PC-3 (cell line): Measurements from ENCODE around the gene ARHGAP28. TPM values are rescaled to one million over a fixed set of nuclear protein-coding genes. Genes with fewer than 3 reads are reported as not detected.

Source experiments
- ATAC-seq: fragments of 200-7000 bp; cut with Tn5 transposase; 2 replicates; pipeline ENCODE4 v1.9.1; 2020; ENCODE audit warnings: mild to moderate bottlenecking, moderate library complexity
- BruUV-seq: library from RNA; stranded (reverse); fragments of 400-500 nt; replicated peaks from 2 replicates; lab custom pipeline; 2021; lab: Mats Ljungman, UMichigan
- CTCF ChIA-PET: fragments of 300-600 bp; sonication (Branson Sonifier 250); formaldehyde crosslinking; loops from one replicate; lab custom pipeline; 2022; ENCODE audit warnings: antibody characterized with exemption; lab: Charles Lee
- POLR2A ChIA-PET: fragments of 300-600 bp; sonication (Branson Sonifier 250); formaldehyde crosslinking; loops from one replicate; lab custom pipeline; 2022; ENCODE audit warnings: antibody characterized with exemption; ENCODE audit not compliant: unreplicated experiment; lab: Charles Lee
- DNase-seq: peaks from one replicate; pipeline ENCODE4 v3.0.0-alpha.2; 2015
- H2AFZ ChIP-seq: fragments of 300-600 bp; sonication (generic); 2 replicates; pipeline ENCODE4 v1.6.0; 2016; ENCODE audit warnings: antibody characterized with exemption, low read length
- H3F3A ChIP-seq: fragments of 300-600 bp; sonication (generic); one replicate; pipeline ENCODE4 v1.6.0; 2017; ENCODE audit warnings: antibody characterized with exemption, low read length, control low read depth, mild to moderate bottlenecking; ENCODE audit not compliant: unreplicated experiment
- H3K27ac ChIP-seq: fragments of 300-600 bp; sonication (generic); 2 replicates; pipeline ENCODE4 v1.5.1; 2016; ENCODE audit warnings: mild to moderate bottlenecking, low read length
- H3K27me3 ChIP-seq: fragments of 300-600 bp; sonication (generic); 2 replicates; pipeline ENCODE4 v1.6.1; 2016; ENCODE audit warnings: low read length, mixed read lengths
- H3K36me3 ChIP-seq: fragments of 300-600 bp; sonication (generic); 2 replicates; pipeline ENCODE4 v1.6.1; 2016; ENCODE audit warnings: low read depth, mixed run types, low read length, mixed read lengths
- H3K4me1 ChIP-seq: fragments of 300-600 bp; sonication (generic); 2 replicates; pipeline ENCODE4 v1.5.1; 2016; ENCODE audit warnings: low read length; ENCODE audit not compliant: insufficient read depth
- H3K4me2 ChIP-seq: fragments of 300-600 bp; sonication (generic); 2 replicates; pipeline ENCODE4 v1.6.0; 2016; ENCODE audit warnings: low read length
- H3K4me3 ChIP-seq: fragments of 300-600 bp; sonication (generic); 2 replicates; pipeline ENCODE4 v1.5.1; 2016; ENCODE audit warnings: mild to moderate bottlenecking, low read length, mixed read lengths
- H3K79me2 ChIP-seq: fragments of 300-600 bp; sonication (generic); 2 replicates; pipeline ENCODE4 v1.6.1; 2017; ENCODE audit warnings: low read length, mixed read lengths
- H3K9ac ChIP-seq: fragments of 300-600 bp; sonication (generic); 2 replicates; pipeline ENCODE4 v1.6.0; 2016; ENCODE audit warnings: mild to moderate bottlenecking, low read length
- H3K9me2 ChIP-seq: fragments of 300-600 bp; sonication (generic); replicated peaks from 2 replicates; pipeline ENCODE4 v1.6.1; 2016; ENCODE audit warnings: mixed run types, low read length, mixed read lengths
- H3K9me3 ChIP-seq: fragments of 300-600 bp; sonication (generic); 2 replicates; pipeline ENCODE4 v1.6.1; 2016; ENCODE audit warnings: low read length, mixed read lengths
- H4K20me1 ChIP-seq: fragments of 300-600 bp; sonication (generic); 2 replicates; pipeline ENCODE4 v1.6.1; 2016; ENCODE audit warnings: low read length, mixed read lengths
- EZH2 ChIP-seq: fragments of 300-600 bp; sonication (generic); IDR thresholded peaks from one replicate; pipeline ENCODE4 v1.6.1; 2017; ENCODE audit warnings: antibody characterized with exemption, mild to moderate bottlenecking, low read length; ENCODE audit not compliant: unreplicated experiment
- EZH2phosphoT487 ChIP-seq: fragments of 300-600 bp; sonication (generic); IDR thresholded peaks from 2 replicates; pipeline ENCODE4 v1.6.1; 2018; ENCODE audit warnings: mild to moderate bottlenecking, antibody characterized with exemption, low read length, borderline replicate concordance
- intact Hi-C: fragments of 100-400 bp; cut with micrococcal nuclease; formaldehyde crosslinking; loops from 2 replicates; pipeline ENCODE4 v1.9.0; 2023
- total RNA-seq: library from RNA; depleted of rRNA; stranded (reverse); fragments of >200 nt; gene quantifications from 2 replicates; pipeline ENCODE4 v1.2.3, GENCODE V29; 2014
- TF ChIP-seq, protein P1 (sequence below): fragments of 300-600 bp; sonication (generic); conservative IDR thresholded peaks from 2 replicates; pipeline ENCODE4 v1.5.1; 2017; ENCODE audit warnings: antibody characterized with exemption, low read depth, mild to moderate bottlenecking, low read length

ARHGAP28 gene
- total RNA-seq, 1 experiment from 2014 or later, result 10.0 TPM

- no peaks in the 10 kb centered on the region for H3K79me2 ChIP-seq
- no peaks in the 10 kb centered on the region for H3K4me1 ChIP-seq
- intact Hi-C loops, result no loop called here
- ChIA-PET POLR2A (no interaction called here), CTCF (no interaction called here)
- H3K36me3 ChIP-seq, result no peaks in the 10 kb centered on the region
- peaks cover 52% of the 10 kb centered on the region for H3K27me3 ChIP-seq
- H3K4me2 ChIP-seq, result no peak overlapping the region
- H3K9me2 ChIP-seq, result no peaks in the 10 kb centered on the region
- no peaks in the 10 kb centered on the region for H4K20me1 ChIP-seq
- no peak overlapping the region for H2AFZ ChIP-seq
- no peak overlapping the region for H3K4me3 ChIP-seq
- DNase-seq (no peak), ATAC-seq (no peak)
- BruUV-seq, result no TSS peak
- H3K27ac ChIP-seq, result no peak overlapping the region
- H3F3A ChIP-seq, result no peaks in the 10 kb centered on the region
- H3K9ac ChIP-seq, result no peak overlapping the region
- no peaks in the 10 kb centered on the region for H3K9me3 ChIP-seq
- TF ChIP-seq EZH2, result no peak
- no peak for TF ChIP-seq EZH2phosphoT487
- TF ChIP-seq, protein P1, sequence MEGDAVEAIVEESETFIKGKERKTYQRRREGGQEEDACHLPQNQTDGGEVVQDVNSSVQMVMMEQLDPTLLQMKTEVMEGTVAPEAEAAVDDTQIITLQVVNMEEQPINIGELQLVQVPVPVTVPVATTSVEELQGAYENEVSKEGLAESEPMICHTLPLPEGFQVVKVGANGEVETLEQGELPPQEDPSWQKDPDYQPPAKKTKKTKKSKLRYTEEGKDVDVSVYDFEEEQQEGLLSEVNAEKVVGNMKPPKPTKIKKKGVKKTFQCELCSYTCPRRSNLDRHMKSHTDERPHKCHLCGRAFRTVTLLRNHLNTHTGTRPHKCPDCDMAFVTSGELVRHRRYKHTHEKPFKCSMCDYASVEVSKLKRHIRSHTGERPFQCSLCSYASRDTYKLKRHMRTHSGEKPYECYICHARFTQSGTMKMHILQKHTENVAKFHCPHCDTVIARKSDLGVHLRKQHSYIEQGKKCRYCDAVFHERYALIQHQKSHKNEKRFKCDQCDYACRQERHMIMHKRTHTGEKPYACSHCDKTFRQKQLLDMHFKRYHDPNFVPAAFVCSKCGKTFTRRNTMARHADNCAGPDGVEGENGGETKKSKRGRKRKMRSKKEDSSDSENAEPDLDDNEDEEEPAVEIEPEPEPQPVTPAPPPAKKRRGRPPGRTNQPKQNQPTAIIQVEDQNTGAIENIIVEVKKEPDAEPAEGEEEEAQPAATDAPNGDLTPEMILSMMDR, result no peak
Observed at GRCh38 chr18:6927153-6927552, 197.6 kb downstream of the ARHGAP28 start.

- TF ChIP-seq EZH2 (no peak), EZH2phosphoT487 (no peak)
- TF ChIP-seq, protein P1, result no peak
- intact Hi-C loops, result no loop called here
- CTCF ChIA-PET, result no interaction called here
Observed at GRCh38 chr18:6928359-6928758, 198.8 kb downstream of the ARHGAP28 start.

GRCh38 chr18:6929370-6930102 lies 200.0 kb downstream of the ARHGAP28 start:
- H3K79me2 ChIP-seq, result no peaks in the 10 kb centered on the region
- no TSS peak for BruUV-seq
- no peaks in the 10 kb centered on the region for H3F3A ChIP-seq
- no peaks in the 10 kb centered on the region for H3K9me3 ChIP-seq
- H3K4me2 ChIP-seq, result no peak overlapping the region
- H3K36me3 ChIP-seq, result no peaks in the 10 kb centered on the region
- H3K9me2 ChIP-seq, result no peaks in the 10 kb centered on the region
- no peak overlapping the region for H3K9ac ChIP-seq
- H3K4me1 ChIP-seq, result no peaks in the 10 kb centered on the region
- POLR2A ChIA-PET, result no interaction called here
- no peak overlapping the region for H3K4me3 ChIP-seq
- H3K27me3 ChIP-seq, result peaks cover 61% of the 10 kb centered on the region
- CTCF ChIA-PET, result no interaction called here
- H4K20me1 ChIP-seq, result no peaks in the 10 kb centered on the region
- TF ChIP-seq, protein P1, result no peak
- no peak for TF ChIP-seq EZH2phosphoT487
- no peak for TF ChIP-seq EZH2
- H2AFZ ChIP-seq, result no peak overlapping the region
- intact Hi-C loops, result no loop called here
- H3K27ac ChIP-seq, result no peak overlapping the region
- DNase-seq, result no peak
- ATAC-seq, result no peak

More at GRCh38 chr18:6928359-6928758, 198.8 kb downstream of the ARHGAP28 start:
- no peaks in the 10 kb centered on the region for H3K9me2 ChIP-seq
- H3K36me3 ChIP-seq, result no peaks in the 10 kb centered on the region
- H3K4me3 ChIP-seq, result no peak overlapping the region
- H3K9me3 ChIP-seq, result no peaks in the 10 kb centered on the region
- BruUV-seq, result no TSS peak
- H3K79me2 ChIP-seq, result no peaks in the 10 kb centered on the region
- H3K4me1 ChIP-seq, result no peaks in the 10 kb centered on the region
- H3K4me2 ChIP-seq, result no peak overlapping the region
- H3K9ac ChIP-seq, result no peak overlapping the region
- DNase-seq, result no peak
- H4K20me1 ChIP-seq, result no peaks in the 10 kb centered on the region
- POLR2A ChIA-PET, result no interaction called here
- no peak for ATAC-seq
- H3F3A ChIP-seq, result no peaks in the 10 kb centered on the region
- no peak overlapping the region for H2AFZ ChIP-seq
- peaks cover 57% of the 10 kb centered on the region for H3K27me3 ChIP-seq
- no peak overlapping the region for H3K27ac ChIP-seq
